ENCODE measurements around the gene PTPRJ. TPM values are rescaled to one million over a fixed set of nuclear protein-coding genes. Genes with fewer than 3 reads are reported as not detected.

The PTPRJ gene
- total RNA-seq, 2 donors from 2014 or later = 23.6 to 26.5 TPM

DNA sequence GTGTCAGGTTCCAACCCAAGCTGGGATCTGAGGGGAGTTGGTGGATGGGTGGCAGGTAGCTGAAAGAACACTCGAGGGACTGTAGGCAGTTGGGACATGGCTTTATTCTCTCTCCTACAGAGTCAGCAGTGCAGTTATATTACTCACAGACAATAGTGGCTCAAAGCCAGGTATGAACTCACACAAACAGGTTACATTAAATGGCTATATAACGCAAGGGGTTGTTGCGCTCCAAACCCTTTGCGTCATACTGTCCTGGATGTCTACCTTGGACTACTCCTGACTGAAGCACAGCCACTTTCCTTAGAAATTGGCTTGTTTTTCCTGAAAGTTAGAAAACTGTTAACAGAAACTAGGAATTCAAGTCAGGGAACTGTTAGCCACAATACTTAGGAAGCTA is 169.9 kb downstream of the PTPRJ start:
- Mint-ChIP-seq H3K9me3 (peaks cover 18% of the 10 kb centered on the region in 2 donors), H3K27ac (no peak overlapping the region), H3K36me3 (peaks cover 41 to 58% of the 10 kb centered on the region in 2 donors)
- ATAC-seq = no peak
- no peak for DNase-seq (ENCODE audit: low spot score in 2 of 2)

DNA sequence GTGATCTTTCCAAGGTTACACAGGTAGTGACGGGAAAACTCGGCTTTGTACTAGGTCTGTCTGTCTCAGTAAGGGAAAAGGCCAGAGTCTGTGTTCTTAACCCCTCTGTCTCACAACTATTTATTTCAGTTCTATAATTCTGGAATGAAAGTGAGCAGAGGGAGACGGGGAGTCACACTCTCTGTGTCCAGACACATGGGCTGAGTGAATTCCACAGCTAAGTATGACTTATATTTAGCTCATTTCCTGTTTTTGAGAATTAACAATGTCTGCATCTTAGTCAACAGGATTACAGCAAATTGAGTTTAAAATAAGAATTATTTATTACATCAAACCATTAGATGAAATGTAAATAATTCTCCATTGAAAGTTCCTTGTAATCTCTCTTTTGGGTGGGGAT is 173.8 kb downstream of the PTPRJ start:
- Mint-ChIP-seq H3K36me3 (peaks cover 41 to 58% of the 10 kb centered on the region in 2 donors), H3K27ac (no peak overlapping the region), H3K9me3 (peaks cover 18% of the 10 kb centered on the region in 2 donors)
- DNase-seq (ENCODE audit: low spot score in 2 of 2) (no peak), ATAC-seq (no peak)

DNA sequence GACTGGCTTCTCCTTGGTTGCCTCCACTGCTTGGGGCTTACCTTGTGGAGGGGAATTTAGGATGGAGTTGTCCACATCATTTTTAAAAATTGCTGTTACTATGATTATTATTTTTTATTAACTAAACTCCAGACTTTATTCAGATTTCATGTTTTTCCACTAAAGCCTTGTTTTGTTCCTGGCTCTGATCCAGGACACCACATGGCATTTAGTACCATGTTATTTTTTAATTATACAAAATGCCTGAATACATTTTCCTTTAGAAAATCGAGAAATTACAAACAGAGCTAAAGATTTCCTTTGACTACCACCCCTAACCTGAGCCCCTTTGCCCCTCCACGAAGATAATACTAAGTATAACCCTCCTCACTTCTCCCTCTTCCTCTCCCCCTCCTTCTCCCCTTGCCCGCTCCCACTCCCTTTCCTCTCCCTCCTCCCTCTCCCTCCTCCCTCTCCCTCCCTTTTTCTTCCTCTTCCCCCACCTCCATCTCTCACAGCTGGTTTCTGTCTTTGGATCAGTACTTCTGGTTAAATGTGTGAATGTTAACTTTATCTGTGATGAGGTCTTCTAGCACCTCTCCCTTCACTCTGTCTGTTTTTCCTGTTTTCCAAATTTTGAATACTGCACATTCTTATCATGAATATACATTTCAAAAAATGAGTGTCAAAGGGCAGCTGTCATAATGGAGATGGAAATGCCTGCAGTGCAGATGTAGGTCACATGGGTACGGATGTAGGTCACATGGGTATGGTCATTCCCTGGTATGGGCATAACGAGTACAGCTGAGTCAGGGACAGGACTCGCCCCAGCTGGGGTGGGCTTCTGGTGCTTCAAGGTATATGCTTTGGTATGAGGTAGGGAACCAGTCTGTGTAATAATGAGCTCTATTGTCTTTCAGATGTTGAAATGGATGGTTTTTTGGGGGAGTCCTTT is 181.9 kb downstream of the PTPRJ start:
- ATAC-seq (no peak), DNase-seq (ENCODE audit: low spot score in 2 of 2) (no peak)
- no peaks in the 10 kb centered on the region for H3K9me3 Mint-ChIP-seq
- peaks cover 0 to 6% of the 10 kb centered on the region in 2 donors for H3K36me3 Mint-ChIP-seq
- peak overlapping the region; percentile 23 to 30 for H3K27ac Mint-ChIP-seq

DNA sequence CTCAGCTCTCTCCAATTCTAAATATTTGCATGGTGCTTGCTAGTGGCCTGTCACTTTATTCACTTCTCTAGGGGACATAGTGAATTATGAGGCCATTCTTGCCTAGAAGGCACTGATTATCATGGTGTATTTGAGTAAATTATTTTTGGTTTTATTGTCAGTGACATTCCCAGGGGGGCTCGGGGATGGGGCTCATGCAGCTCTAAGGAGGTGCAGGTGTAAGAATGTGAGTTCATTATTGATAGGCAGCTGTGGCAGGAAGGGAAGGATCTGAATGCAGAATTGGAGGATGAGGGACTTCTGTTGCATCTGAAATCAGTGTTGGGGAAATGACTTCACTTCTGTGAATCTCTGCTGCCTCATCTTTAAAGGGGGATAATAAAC is 182.5 kb downstream of the PTPRJ start:
- Mint-ChIP-seq H3K36me3 (peaks cover 0 to 6% of the 10 kb centered on the region in 2 donors), H3K27ac (peak overlapping the region; percentile 23 to 30), H3K9me3 (no peaks in the 10 kb centered on the region)
- no peak for ATAC-seq
- DNase-seq (ENCODE audit: low spot score in 2 of 2) = no peak

DNA sequence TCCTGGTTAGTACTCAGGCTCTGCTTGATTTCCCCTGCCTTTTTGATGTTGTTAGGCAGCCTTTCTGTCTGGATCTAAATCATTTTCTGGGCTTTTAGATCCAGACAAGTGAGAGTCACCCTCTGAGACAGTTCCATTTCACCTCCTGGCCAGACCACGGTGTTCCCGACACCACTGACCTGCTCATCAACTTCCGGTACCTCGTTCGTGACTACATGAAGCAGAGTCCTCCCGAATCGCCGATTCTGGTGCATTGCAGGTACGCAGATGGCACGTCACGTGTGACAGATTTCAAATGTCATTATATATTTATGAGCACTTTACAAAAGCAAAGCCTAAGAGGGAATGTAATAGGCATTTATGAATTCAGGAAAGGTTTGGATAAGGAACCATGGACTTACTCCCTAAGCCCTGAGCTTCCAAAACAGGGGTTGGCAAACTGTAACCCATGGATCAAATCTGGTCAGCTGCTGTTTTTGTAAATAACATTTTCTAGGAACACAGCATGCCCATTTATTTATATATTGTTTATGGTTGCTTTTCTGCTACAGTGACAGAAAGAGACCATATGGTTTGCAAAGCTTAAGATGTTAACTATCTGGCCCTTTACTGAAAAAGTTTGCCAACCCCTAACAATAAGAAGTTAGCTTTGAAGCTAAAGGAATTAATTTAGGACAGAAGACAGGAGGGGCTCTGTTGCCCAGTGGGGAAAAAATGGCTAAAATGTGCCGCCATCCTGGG is 183.2 kb downstream of the PTPRJ start:
- Mint-ChIP-seq H3K36me3 (peaks cover 0 to 6% of the 10 kb centered on the region in 2 donors), H3K9me3 (no peaks in the 10 kb centered on the region), H3K27ac (no peak overlapping the region)
- no peak for DNase-seq (ENCODE audit: low spot score in 2 of 2)
- no peak for ATAC-seq

DNA sequence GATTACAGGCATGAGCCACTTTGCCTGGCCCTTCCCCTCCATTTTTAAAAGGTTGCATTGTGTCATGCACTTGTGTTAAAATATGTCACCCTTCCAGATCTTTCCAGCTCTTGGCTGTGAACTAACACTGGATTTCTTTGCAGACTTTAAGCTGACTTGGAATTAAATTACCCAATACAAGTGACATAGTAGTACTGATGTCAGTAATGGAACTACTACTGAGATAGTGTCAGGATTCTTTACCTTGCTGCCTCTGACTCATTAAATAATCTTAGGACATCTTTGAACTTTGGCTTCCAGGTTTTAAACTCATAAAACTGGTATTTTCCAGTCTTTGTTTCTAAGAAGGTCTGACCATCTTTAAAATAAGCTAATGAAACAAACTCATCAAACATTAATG is 184.5 kb downstream of the PTPRJ start:
- peaks cover 0 to 6% of the 10 kb centered on the region in 2 donors for H3K36me3 Mint-ChIP-seq
- no peaks in the 10 kb centered on the region for H3K9me3 Mint-ChIP-seq
- H3K27ac Mint-ChIP-seq = no peak overlapping the region
- ATAC-seq = no peak
- no peak for DNase-seq (ENCODE audit: low spot score in 2 of 2)

DNA sequence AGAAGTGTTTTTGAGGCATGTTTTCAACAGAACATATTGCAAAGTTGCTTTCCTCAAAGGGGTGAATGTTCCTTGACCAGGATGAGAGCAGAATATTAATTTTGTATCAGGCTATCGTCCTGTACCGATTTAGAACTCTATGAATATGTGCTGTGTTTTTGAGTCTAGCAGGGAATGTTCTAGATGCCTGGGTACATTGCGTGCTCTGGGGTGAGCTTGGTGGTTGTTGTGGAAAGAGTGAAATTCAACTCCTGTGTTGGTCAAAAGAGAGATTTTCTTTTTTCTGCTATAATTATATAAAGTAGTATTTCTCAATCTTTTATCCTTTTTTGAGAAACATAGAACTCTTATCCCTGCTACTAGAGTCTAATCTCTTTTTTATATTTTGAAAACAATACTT is 185.1 kb downstream of the PTPRJ start:
- DNase-seq (ENCODE audit: low spot score in 2 of 2) (no peak), ATAC-seq (no peak)
- Mint-ChIP-seq H3K9me3 (no peaks in the 10 kb centered on the region), H3K27ac (no peak overlapping the region), H3K36me3 (peaks cover 0 to 6% of the 10 kb centered on the region in 2 donors)

DNA sequence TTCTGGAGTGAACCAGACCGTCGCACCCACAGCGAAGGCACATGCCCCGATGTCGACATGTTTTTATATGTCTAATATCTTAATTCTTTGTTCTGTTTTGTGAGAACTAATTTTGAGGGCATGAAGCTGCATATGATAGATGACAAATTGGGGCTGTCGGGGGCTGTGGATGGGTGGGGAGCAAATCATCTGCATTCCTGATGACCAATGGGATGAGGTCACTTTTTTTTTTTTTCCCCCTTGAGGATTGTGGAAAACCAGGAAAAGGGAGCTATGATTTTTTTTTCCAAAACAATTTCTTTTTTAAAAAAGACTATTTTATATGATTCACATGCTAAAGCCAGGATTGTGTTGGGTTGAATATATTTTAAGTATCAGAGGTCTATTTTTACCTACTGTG is 187.0 kb downstream of the PTPRJ start:
- no peak for DNase-seq (ENCODE audit: low spot score in 2 of 2)
- Mint-ChIP-seq H3K36me3 (peaks cover 0 to 6% of the 10 kb centered on the region in 2 donors), H3K9me3 (no peaks in the 10 kb centered on the region), H3K27ac (no peak overlapping the region)
- no peak for ATAC-seq

DNA sequence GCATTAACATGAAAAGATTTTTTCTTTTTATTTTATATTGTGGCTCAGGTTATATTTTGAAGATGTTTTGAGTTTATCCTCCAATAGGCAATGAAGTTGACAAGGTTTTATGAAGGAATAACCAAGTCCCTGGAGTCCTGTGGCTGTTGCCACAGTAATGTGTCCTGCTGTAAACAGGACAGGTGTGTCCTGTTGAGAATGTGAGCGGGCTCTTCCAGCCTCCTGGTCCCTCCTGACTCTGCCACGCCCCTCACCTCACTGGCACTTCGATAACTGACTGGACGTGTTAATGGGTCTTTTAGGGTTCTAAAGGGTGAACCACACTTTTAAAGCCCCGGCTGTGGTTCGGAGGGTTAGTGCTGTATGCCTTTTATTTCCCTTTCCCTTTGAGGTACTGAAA is 188.5 kb downstream of the PTPRJ start:
- ATAC-seq = no peak

DNA sequence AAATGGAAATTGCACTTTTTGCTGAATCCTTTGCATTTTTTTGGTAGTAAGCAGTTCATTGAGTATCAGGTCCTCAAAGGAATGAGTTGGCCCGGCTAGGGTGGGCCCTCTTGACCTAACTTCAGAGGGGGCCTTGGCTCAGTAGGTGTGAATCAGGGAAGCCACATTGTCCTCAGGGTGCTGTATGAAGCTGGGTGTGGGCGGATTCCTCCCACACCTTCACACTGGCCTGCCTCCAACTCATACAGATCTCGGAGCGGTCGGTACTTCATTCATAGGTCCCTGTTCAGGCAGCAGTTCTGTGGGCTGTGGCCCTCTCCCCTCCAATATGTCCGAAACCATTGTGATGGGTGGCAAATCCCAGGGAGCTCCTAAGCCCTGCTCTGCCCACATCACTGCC is 188.9 kb downstream of the PTPRJ start:
- Mint-ChIP-seq H3K36me3 (no peaks in the 10 kb centered on the region), H3K27ac (no peak overlapping the region), H3K9me3 (no peaks in the 10 kb centered on the region)
- DNase-seq (ENCODE audit: low spot score in 2 of 2) (no peak), ATAC-seq (no peak)

More for the DNA sequence above, 188.5 kb downstream of the PTPRJ start:
- DNase-seq (ENCODE audit: low spot score in 2 of 2) = no peak
- Mint-ChIP-seq H3K36me3 (peaks cover 0 to 4% of the 10 kb centered on the region in 2 donors), H3K9me3 (no peaks in the 10 kb centered on the region), H3K27ac (no peak overlapping the region)

DNA sequence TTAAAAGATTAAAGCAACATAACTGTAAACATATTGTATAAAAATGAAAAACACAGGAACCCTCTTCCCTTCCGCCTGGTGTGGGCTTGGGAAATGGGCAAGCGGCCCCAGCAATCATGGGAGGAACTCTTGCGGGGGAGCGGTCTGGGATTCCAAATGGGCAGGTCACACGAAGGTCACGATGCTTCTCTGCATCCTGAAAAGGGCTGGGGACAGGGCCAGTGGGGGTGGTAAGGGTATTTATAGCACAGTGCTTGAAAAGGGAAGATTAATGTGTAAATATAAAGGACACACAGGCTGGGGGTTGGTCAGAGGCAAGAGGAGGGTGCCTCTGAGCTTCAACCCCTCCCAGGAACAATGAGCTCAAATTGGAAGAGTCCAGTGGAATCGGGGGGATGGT is 189.4 kb downstream of the PTPRJ start:
- Mint-ChIP-seq H3K9me3 (no peaks in the 10 kb centered on the region), H3K27ac (no peak overlapping the region), H3K36me3 (no peaks in the 10 kb centered on the region)
- DNase-seq (ENCODE audit: low spot score in 2 of 2) (no peak), ATAC-seq (no peak)

DNA sequence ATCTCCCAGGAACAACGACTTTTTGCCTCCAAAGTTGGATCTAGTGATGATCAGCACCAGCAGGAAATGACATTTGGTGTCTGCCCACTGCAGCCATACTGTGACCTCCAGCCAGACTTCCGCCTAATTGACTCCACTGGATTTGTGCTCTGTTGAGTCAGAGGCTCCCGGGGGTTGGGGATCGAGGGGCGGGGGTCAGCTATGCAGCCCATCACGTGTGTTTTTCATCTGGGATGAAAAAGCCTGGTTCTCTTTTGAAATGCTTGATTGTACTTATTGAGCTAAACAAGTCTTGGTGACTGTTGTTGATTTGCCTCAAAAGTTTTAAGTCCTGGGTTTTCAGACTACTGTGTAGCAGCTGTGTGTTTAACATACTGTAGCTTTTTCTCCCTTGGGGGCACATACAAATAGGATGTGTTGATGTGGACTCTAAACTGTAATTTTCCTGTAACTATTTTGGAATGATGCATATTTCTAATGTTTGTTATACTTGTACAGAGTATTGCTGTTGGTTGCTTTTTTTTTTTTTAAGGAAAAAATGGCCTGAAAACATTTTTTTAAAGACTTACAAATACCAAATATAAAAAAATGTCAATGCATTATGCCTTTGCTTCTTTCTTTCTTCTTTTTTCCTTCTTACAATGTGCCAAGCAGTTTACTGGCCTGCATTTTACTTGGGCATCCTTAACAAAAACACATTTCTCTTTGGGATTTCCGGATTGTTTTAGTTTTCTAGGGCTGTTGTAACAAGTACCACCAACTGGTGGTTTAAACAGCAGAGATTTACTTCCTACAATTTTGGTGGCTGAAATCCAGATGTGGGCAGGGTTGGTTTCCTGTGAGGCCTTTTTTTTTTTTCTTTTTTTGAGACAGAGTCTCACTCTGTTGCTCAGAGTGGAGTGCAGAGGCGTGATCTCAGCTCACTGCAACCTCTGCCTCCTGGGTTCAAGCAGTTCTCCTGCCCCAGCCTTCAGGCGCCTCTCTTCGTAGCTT is 190.2 kb downstream of the PTPRJ start:
- DNase-seq (ENCODE audit: low spot score in 2 of 2) (no peak), ATAC-seq (no peak)

DNA sequence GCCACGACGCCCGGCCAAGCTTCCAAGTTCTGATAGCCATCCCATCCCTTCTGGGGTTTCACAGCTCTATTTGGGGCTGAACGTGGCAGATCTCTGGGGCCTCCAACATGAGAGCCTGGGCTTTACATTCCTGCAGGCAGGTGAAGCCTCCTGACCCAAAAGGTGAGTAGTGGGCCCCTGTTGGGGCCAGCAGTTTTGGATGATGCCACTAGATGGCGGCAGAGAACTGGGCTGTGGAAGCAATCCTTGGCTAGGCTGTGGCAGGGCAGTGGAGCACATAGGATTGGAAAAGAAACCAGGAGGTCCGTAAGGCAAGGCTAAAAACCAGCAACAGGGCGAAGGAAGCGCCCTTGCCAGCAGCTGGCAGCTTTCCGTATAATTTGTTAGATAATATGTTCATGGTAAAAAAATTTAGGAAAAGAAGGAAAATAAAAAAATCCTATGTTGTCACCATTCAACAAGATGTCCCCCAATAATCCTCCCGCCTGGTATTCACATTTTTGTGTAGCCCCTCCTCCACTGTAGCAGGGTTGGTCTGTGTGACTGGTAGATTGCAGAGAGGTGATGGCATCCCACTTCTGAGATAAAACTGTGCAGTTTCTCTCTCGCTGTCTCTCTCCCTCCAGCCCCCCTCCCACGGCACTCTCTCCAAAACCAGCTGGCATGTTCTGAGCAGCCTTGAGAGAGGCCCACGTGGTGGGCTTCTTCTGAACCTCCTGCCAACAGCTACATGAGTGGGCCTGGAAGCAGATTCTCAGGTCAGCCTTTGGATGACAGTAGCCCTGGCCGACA is 192.7 kb downstream of the PTPRJ start:
- H3K9me3 Mint-ChIP-seq = no peaks in the 10 kb centered on the region
- ATAC-seq (peak; percentile 76 to 81), DNase-seq (ENCODE audit: low spot score in 2 of 2) (peak in 1 of 2 donors; percentile 68)
- H3K27ac Mint-ChIP-seq = peak overlapping the region in 1 of 2 donors; percentile 52
- no peaks in the 10 kb centered on the region for H3K36me3 Mint-ChIP-seq

More for the DNA sequence above, 190.2 kb downstream of the PTPRJ start:
- Mint-ChIP-seq H3K27ac (peak overlapping the region; percentile 50 to 54), H3K9me3 (no peaks in the 10 kb centered on the region), H3K36me3 (no peaks in the 10 kb centered on the region)

DNA sequence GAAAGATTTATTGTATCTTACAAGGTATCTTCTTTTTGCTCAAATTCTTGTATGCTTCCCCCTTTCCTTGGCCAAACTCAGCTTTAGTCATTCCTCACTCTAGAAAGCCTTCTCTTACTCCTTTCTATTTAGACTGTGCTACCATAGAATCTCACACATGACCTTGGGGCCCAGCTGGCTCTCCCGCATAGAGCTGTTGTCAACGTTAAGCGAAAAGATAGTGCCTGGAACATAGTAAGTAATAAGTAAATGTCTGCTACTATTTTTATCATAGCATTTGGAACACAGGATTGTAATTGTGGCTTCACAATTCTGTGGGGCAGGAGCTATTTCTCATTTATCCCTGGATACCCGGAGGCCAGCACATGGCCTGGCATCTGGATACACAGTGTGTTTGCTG is 197.3 kb downstream of the PTPRJ start:
- no peaks in the 10 kb centered on the region for H3K9me3 Mint-ChIP-seq
- ATAC-seq (no peak), DNase-seq (ENCODE audit: low spot score in 2 of 2) (no peak)
- no peak overlapping the region for H3K27ac Mint-ChIP-seq
- no peaks in the 10 kb centered on the region for H3K36me3 Mint-ChIP-seq

DNA sequence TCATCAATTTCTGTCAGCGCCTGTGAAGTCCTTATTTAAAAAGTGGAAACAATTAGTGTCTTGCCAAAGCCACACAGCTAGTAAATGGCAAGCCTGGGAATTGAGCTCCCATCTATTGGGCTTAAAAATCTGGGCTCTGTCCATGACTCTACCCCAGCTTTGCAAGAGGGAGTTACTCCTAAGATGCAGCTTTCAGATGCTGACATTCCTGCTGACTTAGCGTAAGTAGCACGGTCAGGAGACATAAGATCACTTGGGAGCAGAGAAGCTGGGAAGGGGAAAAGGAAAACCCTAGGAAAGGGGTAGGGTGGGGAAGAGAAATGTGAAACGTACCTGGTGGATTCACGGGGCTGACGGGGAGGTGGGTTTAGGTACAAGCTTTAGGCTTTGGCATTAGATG is 200.3 kb downstream of the PTPRJ start:
- ATAC-seq (no peak), DNase-seq (ENCODE audit: low spot score in 2 of 2) (no peak)
- Mint-ChIP-seq H3K9me3 (no peaks in the 10 kb centered on the region), H3K27ac (no peak overlapping the region), H3K36me3 (no peaks in the 10 kb centered on the region)
